ENCODE data around the gene KIF26A.

Gene KIF26A

GRCh38 chr14:104158827-104159798, 20.7 kb downstream of the KIF26A start:
- no peak for DNase-seq

GRCh38 chr14:104159990-104160389, 21.6 kb downstream of the KIF26A start:
- DNase-seq, result no peak

- DNase-seq, result no peak
These were observed 23.4 kb downstream of the KIF26A start for GRCh38 chr14:104161602-104162367.

- DNase-seq, result no peak
These were observed 24.1 kb downstream of the KIF26A start for GRCh38 chr14:104162495-104162894.

- no peak for DNase-seq
These were observed 25.2 kb downstream of the KIF26A start for GRCh38 chr14:104163541-104163940.

- DNase-seq, result no peak
These were observed 25.7 kb downstream of the KIF26A start for GRCh38 chr14:104164041-104164440.

GRCh38 chr14:104164512-104164911, 26.1 kb downstream of the KIF26A start:
- DNase-seq, result no peak

GRCh38 chr14:104166698-104167097, 28.3 kb downstream of the KIF26A start:
- DNase-seq, result no peak

GRCh38 chr14:104168603-104169002, 30.2 kb downstream of the KIF26A start:
- DNase-seq, result no peak

GRCh38 chr14:104169005-104169698, 30.8 kb downstream of the KIF26A start:
- no peak for DNase-seq

- DNase-seq, result no peak
These were observed 31.5 kb downstream of the KIF26A start for GRCh38 chr14:104169699-104170479.

- no peak for DNase-seq
These were observed 32.8 kb downstream of the KIF26A start for GRCh38 chr14:104171029-104171697.

GRCh38 chr14:104171895-104172294, 33.5 kb downstream of the KIF26A start:
- DNase-seq, result no peak

GRCh38 chr14:104172349-104172748, 34.0 kb downstream of the KIF26A start:
- no peak for DNase-seq

- DNase-seq, result no peak
These were observed 34.5 kb downstream of the KIF26A start for GRCh38 chr14:104172880-104173279.

GRCh38 chr14:104174051-104174450, 35.7 kb downstream of the KIF26A start:
- no peak for DNase-seq

- no peak for DNase-seq
These were observed 36.7 kb downstream of the KIF26A start for GRCh38 chr14:104175041-104175440.

GRCh38 chr14:104175811-104176210, 37.4 kb downstream of the KIF26A start:
- DNase-seq, result no peak

- DNase-seq, result no peak
These were observed 38.2 kb downstream of the KIF26A start for GRCh38 chr14:104176611-104177010.

GRCh38 chr14:104177411-104177810, 39.0 kb downstream of the KIF26A start:
- DNase-seq, result no peak

GRCh38 chr14:104178279-104178678, 39.9 kb downstream of the KIF26A start:
- no peak for DNase-seq

- no peak for DNase-seq
These were observed 40.7 kb downstream of the KIF26A start for GRCh38 chr14:104179126-104179525.

Measured in fibroblast of skin of back (primary cell).